Memory B cell (primary cell): ENCODE results near the gene HYAL2.

Experiments
- ATAC-seq: fragments of 150-1000 bp; cut with Tn5 transposase; 2 replicates; pipeline ENCODE4 v1.10.0; 2021; ENCODE audit warnings: low read depth, mild to moderate bottlenecking, moderate library complexity
- DNase-seq, 2 donors: peaks; one replicate each; pipeline ENCODE4 v3.0.0; 2022; ENCODE audit warnings: low spot score in 2 of 2
- H3K27ac Mint-ChIP-seq: one replicate; pipeline ENCODE4 v1.8.0; 2022; ENCODE audit warnings: mild to moderate bottlenecking, moderate library complexity, mixed read lengths
- H3K27me3 Mint-ChIP-seq: one replicate; pipeline ENCODE4 v1.8.0; 2022; ENCODE audit warnings: mixed read lengths
- H3K36me3 Mint-ChIP-seq: one replicate; pipeline ENCODE4 v1.8.0; 2022; ENCODE audit warnings: mild to moderate bottlenecking, mixed read lengths
- H3K4me1 Mint-ChIP-seq: one replicate; pipeline ENCODE4 v1.8.0; 2022; ENCODE audit warnings: mixed read lengths
- H3K4me3 Mint-ChIP-seq: one replicate; pipeline ENCODE4 v1.8.0; 2022; ENCODE audit warnings: mild to moderate bottlenecking, moderate library complexity, mixed read lengths
- H3K9me3 Mint-ChIP-seq: one replicate; pipeline ENCODE4 v1.8.0; 2022; ENCODE audit warnings: mixed read lengths

The HYAL2 gene

GRCh38 chr3:50355829-50356552, 33.4 kb upstream of the HYAL2 start:
- Mint-ChIP-seq H3K36me3 (peaks cover 7% of the 10 kb centered on the region), H3K4me1 (peaks cover 29% of the 10 kb centered on the region), H3K4me3 (no peak overlapping the region), H3K27me3 (no peaks in the 10 kb centered on the region), H3K9me3 (no peaks in the 10 kb centered on the region), H3K27ac (no peak overlapping the region)
- no peak for ATAC-seq
- DNase-seq, result no peak

- DNase-seq, result no peak
- Mint-ChIP-seq H3K4me1 (peaks cover 38% of the 10 kb centered on the region), H3K27me3 (no peaks in the 10 kb centered on the region), H3K27ac (no peak overlapping the region), H3K9me3 (no peaks in the 10 kb centered on the region), H3K36me3 (peaks cover 7% of the 10 kb centered on the region), H3K4me3 (no peak overlapping the region)
- ATAC-seq, result no peak
Measured at GRCh38 chr3:50354850-50355249, 32.3 kb upstream of the HYAL2 start.

- Mint-ChIP-seq H3K9me3 (no peaks in the 10 kb centered on the region), H3K36me3 (peaks cover 7% of the 10 kb centered on the region), H3K4me3 (no peak overlapping the region), H3K4me1 (peaks cover 36% of the 10 kb centered on the region), H3K27me3 (no peaks in the 10 kb centered on the region), H3K27ac (no peak overlapping the region)
- DNase-seq, result no peak
- no peak for ATAC-seq
Measured at GRCh38 chr3:50354186-50354764, 31.7 kb upstream of the HYAL2 start.

- no peaks in the 10 kb centered on the region for H3K9me3 Mint-ChIP-seq
- DNase-seq (no peak), ATAC-seq (no peak)
- H3K27ac Mint-ChIP-seq, result no peak overlapping the region
- H3K27me3 Mint-ChIP-seq, result no peaks in the 10 kb centered on the region
- peaks cover 40% of the 10 kb centered on the region for H3K4me1 Mint-ChIP-seq
- no peak overlapping the region for H3K4me3 Mint-ChIP-seq
- peaks cover 7% of the 10 kb centered on the region for H3K36me3 Mint-ChIP-seq
Measured at GRCh38 chr3:50353245-50354004, 30.9 kb upstream of the HYAL2 start.

- peaks cover 37% of the 10 kb centered on the region for H3K4me1 Mint-ChIP-seq
- H3K9me3 Mint-ChIP-seq, result no peaks in the 10 kb centered on the region
- H3K27me3 Mint-ChIP-seq, result no peaks in the 10 kb centered on the region
- DNase-seq, result no peak
- H3K36me3 Mint-ChIP-seq, result peaks cover 7% of the 10 kb centered on the region
- no peak overlapping the region for H3K4me3 Mint-ChIP-seq
- H3K27ac Mint-ChIP-seq, result no peak overlapping the region
- ATAC-seq, result no peak
Measured at GRCh38 chr3:50352781-50353180, 30.2 kb upstream of the HYAL2 start.

GRCh38 chr3:50351323-50351697, 28.8 kb upstream of the HYAL2 start:
- no peaks in the 10 kb centered on the region for H3K27me3 Mint-ChIP-seq
- H3K4me3 Mint-ChIP-seq, result peak overlapping the region; percentile 99
- no peak for ATAC-seq
- peaks cover 7% of the 10 kb centered on the region for H3K36me3 Mint-ChIP-seq
- peaks cover 26% of the 10 kb centered on the region for H3K4me1 Mint-ChIP-seq
- H3K27ac Mint-ChIP-seq, result no peak overlapping the region
- H3K9me3 Mint-ChIP-seq, result no peaks in the 10 kb centered on the region
- DNase-seq, result no peak

GRCh38 chr3:50350527-50351322, 28.2 kb upstream of the HYAL2 start, which contains the start of the genes CYB561D2 and NPRL2:
TSS of gene CYB561D2 (plus strand) at chr3:50350862. CDS start at chr3:50351434, 572 bp downstream.
TSS of gene NPRL2 (minus strand) at chr3:50350775. CDS start at chr3:50350652, 123 bp downstream.
- Mint-ChIP-seq H3K27ac (peak within 1 kb of the TSS; percentile 94), H3K4me3 (peak within 1 kb of the TSS; percentile 99), H3K4me1 (peaks cover 29% of the 10 kb centered on the region), H3K36me3 (peaks cover 7% of the 10 kb centered on the region), H3K27me3 (no peaks in the 10 kb centered on the region), H3K9me3 (no peaks in the 10 kb centered on the region)
- ATAC-seq (peak; percentile 88), DNase-seq (peak; percentile 97 to 98)

GRCh38 chr3:50350213-50350526, 27.6 kb upstream of the HYAL2 start:
- peak overlapping the region; percentile 99 for H3K4me3 Mint-ChIP-seq
- H3K9me3 Mint-ChIP-seq, result no peaks in the 10 kb centered on the region
- peaks cover 3% of the 10 kb centered on the region for H3K36me3 Mint-ChIP-seq
- peaks cover 29% of the 10 kb centered on the region for H3K4me1 Mint-ChIP-seq
- H3K27ac Mint-ChIP-seq, result peak overlapping the region; percentile 94
- DNase-seq (no peak), ATAC-seq (no peak)
- no peaks in the 10 kb centered on the region for H3K27me3 Mint-ChIP-seq

GRCh38 chr3:50347187-50347813, 24.8 kb upstream of the HYAL2 start:
- peak; percentile 60 to 70 for DNase-seq
- H3K27ac Mint-ChIP-seq, result no peak overlapping the region
- no peaks in the 10 kb centered on the region for H3K36me3 Mint-ChIP-seq
- ATAC-seq, result peak; percentile 14
- H3K4me1 Mint-ChIP-seq, result peaks cover 37% of the 10 kb centered on the region
- H3K4me3 Mint-ChIP-seq, result no peak overlapping the region
- no peaks in the 10 kb centered on the region for H3K27me3 Mint-ChIP-seq
- no peaks in the 10 kb centered on the region for H3K9me3 Mint-ChIP-seq

GRCh38 chr3:50345586-50346234, 23.2 kb upstream of the HYAL2 start, which contains the start of gene ZMYND10:
TSS of gene ZMYND10 (minus strand) at chr3:50345732. CDS start at chr3:50345579, 153 bp downstream.
- Mint-ChIP-seq H3K9me3 (no peaks in the 10 kb centered on the region), H3K27ac (no peak within 1 kb of the TSS), H3K4me3 (peak within 1 kb of the TSS; percentile 50), H3K4me1 (peaks cover 36% of the 10 kb centered on the region), H3K36me3 (no peaks in the 10 kb centered on the region), H3K27me3 (no peaks in the 10 kb centered on the region)
- peak; percentile 50 for ATAC-seq
- DNase-seq, result peak; percentile 74 to 76

- no peak for ATAC-seq
- Mint-ChIP-seq H3K27ac (no peak overlapping the region), H3K4me1 (peaks cover 31% of the 10 kb centered on the region), H3K36me3 (no peaks in the 10 kb centered on the region), H3K4me3 (peak overlapping the region; percentile 15), H3K9me3 (no peaks in the 10 kb centered on the region), H3K27me3 (no peaks in the 10 kb centered on the region)
- DNase-seq, result no peak
Measured at GRCh38 chr3:50345008-50345407, 22.5 kb upstream of the HYAL2 start.

- ATAC-seq, result no peak
- Mint-ChIP-seq H3K9me3 (no peaks in the 10 kb centered on the region), H3K36me3 (peaks cover 3% of the 10 kb centered on the region), H3K27me3 (no peaks in the 10 kb centered on the region), H3K4me3 (no peak overlapping the region), H3K4me1 (peaks cover 31% of the 10 kb centered on the region), H3K27ac (peak overlapping the region; percentile 53)
- DNase-seq, result no peak
Measured at GRCh38 chr3:50342813-50343633, 20.5 kb upstream of the HYAL2 start.
